Stomach (tissue), 4 donors: ENCODE data around the gene S1PR3.

Source experiments
- CTCF ChIP-seq, 7 experiments: fragments of 450-650 bp in 4 of 7; fragments of 200-600 bp in 3 of 7; sonication (generic) in 3 of 7; IDR thresholded peaks; one replicate each; pipeline ENCODE4 v1.5.1; 2016 to 2019; ENCODE audit warnings: antibody characterized with exemption in 7 of 7, control low read depth in 2 of 7, mild to moderate bottlenecking in 1 of 7
- POLR2A ChIP-seq, 4 donors: fragments of 450-650 bp; IDR thresholded peaks; one replicate each; pipeline ENCODE4 v1.6.1; 2016; ENCODE audit warnings: antibody characterized with exemption in 4 of 4, control low read depth in 2 of 4, mild to moderate bottlenecking in 1 of 4, moderate library complexity in 1 of 4

- no peak for TF ChIP-seq POLR2A (IDR thresholded peaks at IDR 0.05)
- no peak for TF ChIP-seq CTCF (IDR thresholded peaks at IDR 0.05)
These were observed 4.5 kb upstream of the S1PR3 start for GRCh38 chr9:88986776-88987175.
